ENCODE data around the gene ARPC2.

Gene ARPC2

GRCh38 chr2:218253232-218253625, 36.2 kb downstream of the ARPC2 start:
- peaks cover 37% of the 10 kb centered on the region for H3K36me3 ChIP-seq (ENCODE audit: insufficient read depth, low read length)

GRCh38 chr2:218255446-218255845, 38.5 kb downstream of the ARPC2 start:
- H3K36me3 ChIP-seq (ENCODE audit: insufficient read depth, low read length) = peaks cover 25% of the 10 kb centered on the region

More at GRCh38 chr2:218253232-218253625, 36.2 kb downstream of the ARPC2 start:
- H3K9ac ChIP-seq (ENCODE audit: low read depth, low read length) = no peak overlapping the region
- H3K4me1 ChIP-seq (ENCODE audit: insufficient read depth, low read length) = no peaks in the 10 kb centered on the region
- no peaks in the 10 kb centered on the region for H3K9me3 ChIP-seq (ENCODE audit: control insufficient read depth, insufficient read depth, low read length)

GRCh38 chr2:218256612-218257350, 39.8 kb downstream of the ARPC2 start:
- no peak overlapping the region for H3K9ac ChIP-seq (ENCODE audit: low read depth, low read length)
- H3K9me3 ChIP-seq (ENCODE audit: control insufficient read depth, insufficient read depth, low read length) = no peaks in the 10 kb centered on the region
- peaks cover 25% of the 10 kb centered on the region for H3K36me3 ChIP-seq (ENCODE audit: insufficient read depth, low read length)
- peaks cover 22% of the 10 kb centered on the region; the same call in 1 of the 2 replicates for H3K4me1 ChIP-seq (ENCODE audit: insufficient read depth, low read length)

More at GRCh38 chr2:218255446-218255845, 38.5 kb downstream of the ARPC2 start:
- Histone ChIP-seq H3K4me1 (ENCODE audit: insufficient read depth, low read length) (peaks cover 12% of the 10 kb centered on the region; the same call in 1 of the 2 replicates), H3K9me3 (ENCODE audit: control insufficient read depth, insufficient read depth, low read length) (no peaks in the 10 kb centered on the region), H3K9ac (ENCODE audit: low read depth, low read length) (no peak overlapping the region)

- H3K4me1 ChIP-seq (ENCODE audit: insufficient read depth, low read length) = peaks cover 23% of the 10 kb centered on the region; the same call in 1 of the 2 replicates
- no peak overlapping the region for H3K9ac ChIP-seq (ENCODE audit: low read depth, low read length)
- H3K36me3 ChIP-seq (ENCODE audit: insufficient read depth, low read length) = peaks cover 20% of the 10 kb centered on the region
- H3K9me3 ChIP-seq (ENCODE audit: control insufficient read depth, insufficient read depth, low read length) = no peaks in the 10 kb centered on the region
Observed at GRCh38 chr2:218257390-218257981, 40.5 kb downstream of the ARPC2 start.

- no peaks in the 10 kb centered on the region for H3K9me3 ChIP-seq (ENCODE audit: control insufficient read depth, insufficient read depth, low read length)
- peaks cover 6% of the 10 kb centered on the region for H3K36me3 ChIP-seq (ENCODE audit: insufficient read depth, low read length)
- peaks cover 23% of the 10 kb centered on the region; the same call in 1 of the 2 replicates for H3K4me1 ChIP-seq (ENCODE audit: insufficient read depth, low read length)
- H3K9ac ChIP-seq (ENCODE audit: low read depth, low read length) = no peak overlapping the region
Observed at GRCh38 chr2:218259099-218259961, 42.3 kb downstream of the ARPC2 start.

GRCh38 chr2:218260166-218260565, 43.2 kb downstream of the ARPC2 start:
- Histone ChIP-seq H3K36me3 (ENCODE audit: insufficient read depth, low read length) (peaks cover 9% of the 10 kb centered on the region), H3K4me1 (ENCODE audit: insufficient read depth, low read length) (peaks cover 23% of the 10 kb centered on the region; the same call in 1 of the 2 replicates), H3K9me3 (ENCODE audit: control insufficient read depth, insufficient read depth, low read length) (no peaks in the 10 kb centered on the region), H3K9ac (ENCODE audit: low read depth, low read length) (no peak overlapping the region)

- no peak within 1 kb of the TSS for H3K9ac ChIP-seq (ENCODE audit: low read depth, low read length)
- H3K9me3 ChIP-seq (ENCODE audit: control insufficient read depth, insufficient read depth, low read length) = no peaks in the 10 kb centered on the region
- peaks cover 23% of the 10 kb centered on the region; the same call in 1 of the 2 replicates for H3K4me1 ChIP-seq (ENCODE audit: insufficient read depth, low read length)
- peaks cover 6% of the 10 kb centered on the region for H3K36me3 ChIP-seq (ENCODE audit: insufficient read depth, low read length)
Observed at GRCh38 chr2:218260742-218261422, 43.9 kb downstream of the ARPC2 start, which contains the start of gene GPBAR1. GPBAR1 (plus strand) TSS chr2:218261015; CDS start chr2:218262725, 1,710 bp downstream.

GRCh38 chr2:218261423-218262236, 44.6 kb downstream of the ARPC2 start:
- no peaks in the 10 kb centered on the region for H3K9me3 ChIP-seq (ENCODE audit: control insufficient read depth, insufficient read depth, low read length)
- no peak overlapping the region for H3K9ac ChIP-seq (ENCODE audit: low read depth, low read length)
- peaks cover 23% of the 10 kb centered on the region; the same call in 1 of the 2 replicates for H3K4me1 ChIP-seq (ENCODE audit: insufficient read depth, low read length)
- H3K36me3 ChIP-seq (ENCODE audit: insufficient read depth, low read length) = peaks cover 6% of the 10 kb centered on the region

GRCh38 chr2:218262237-218262600, 45.2 kb downstream of the ARPC2 start:
- Histone ChIP-seq H3K9ac (ENCODE audit: low read depth, low read length) (no peak overlapping the region), H3K4me1 (ENCODE audit: insufficient read depth, low read length) (peaks cover 23% of the 10 kb centered on the region; the same call in 1 of the 2 replicates), H3K36me3 (ENCODE audit: insufficient read depth, low read length) (peaks cover 6% of the 10 kb centered on the region), H3K9me3 (ENCODE audit: control insufficient read depth, insufficient read depth, low read length) (no peaks in the 10 kb centered on the region)

- no peak overlapping the region for H3K9ac ChIP-seq (ENCODE audit: low read depth, low read length)
- no peaks in the 10 kb centered on the region for H3K9me3 ChIP-seq (ENCODE audit: control insufficient read depth, insufficient read depth, low read length)
- H3K36me3 ChIP-seq (ENCODE audit: insufficient read depth, low read length) = peaks cover 6% of the 10 kb centered on the region
- H3K4me1 ChIP-seq (ENCODE audit: insufficient read depth, low read length) = peaks cover 23% of the 10 kb centered on the region; the same call in 1 of the 2 replicates
Observed at GRCh38 chr2:218262631-218263586, 45.9 kb downstream of the ARPC2 start.

GRCh38 chr2:218263817-218264641, 47.0 kb downstream of the ARPC2 start:
- Histone ChIP-seq H3K4me1 (ENCODE audit: insufficient read depth, low read length) (peaks cover 19% of the 10 kb centered on the region; the same call in 1 of the 2 replicates), H3K9ac (ENCODE audit: low read depth, low read length) (no peak overlapping the region), H3K9me3 (ENCODE audit: control insufficient read depth, insufficient read depth, low read length) (no peaks in the 10 kb centered on the region), H3K36me3 (ENCODE audit: insufficient read depth, low read length) (peaks cover 6% of the 10 kb centered on the region)

All from ES-I3 (cell line).